Measurements from ENCODE around the gene TAF11L8.
"Not testable (repeated sequence)": the region's sequence is repeated elsewhere in the genome, so short reads cannot be mapped to it uniquely, and the experiment has no call there.

The TAF11L8 gene

GRCh38 chr5:17590860-17591259 lies at the start of gene TAF11L8:
TAF11L8 (minus strand) TSS chr5:17590960.
- H3K4me3 ChIP-seq (replicated peaks in 1 of 2; ENCODE audit: low read depth in 2 of 2, low read length in 2 of 2); DNase-seq (ENCODE audit: low read depth in 2 of 2): not testable (repeated sequence)

GRCh38 chr5:17634160-17634559 lies 43.4 kb upstream of the TAF11L8 start, which contains the start of gene TAF11L14:
TAF11L14 (plus strand) TSS chr5:17634460.
- DNase-seq (ENCODE audit: low read depth in 2 of 2): no peak
- TF ChIP-seq, protein P1, sequence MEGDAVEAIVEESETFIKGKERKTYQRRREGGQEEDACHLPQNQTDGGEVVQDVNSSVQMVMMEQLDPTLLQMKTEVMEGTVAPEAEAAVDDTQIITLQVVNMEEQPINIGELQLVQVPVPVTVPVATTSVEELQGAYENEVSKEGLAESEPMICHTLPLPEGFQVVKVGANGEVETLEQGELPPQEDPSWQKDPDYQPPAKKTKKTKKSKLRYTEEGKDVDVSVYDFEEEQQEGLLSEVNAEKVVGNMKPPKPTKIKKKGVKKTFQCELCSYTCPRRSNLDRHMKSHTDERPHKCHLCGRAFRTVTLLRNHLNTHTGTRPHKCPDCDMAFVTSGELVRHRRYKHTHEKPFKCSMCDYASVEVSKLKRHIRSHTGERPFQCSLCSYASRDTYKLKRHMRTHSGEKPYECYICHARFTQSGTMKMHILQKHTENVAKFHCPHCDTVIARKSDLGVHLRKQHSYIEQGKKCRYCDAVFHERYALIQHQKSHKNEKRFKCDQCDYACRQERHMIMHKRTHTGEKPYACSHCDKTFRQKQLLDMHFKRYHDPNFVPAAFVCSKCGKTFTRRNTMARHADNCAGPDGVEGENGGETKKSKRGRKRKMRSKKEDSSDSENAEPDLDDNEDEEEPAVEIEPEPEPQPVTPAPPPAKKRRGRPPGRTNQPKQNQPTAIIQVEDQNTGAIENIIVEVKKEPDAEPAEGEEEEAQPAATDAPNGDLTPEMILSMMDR (IDR thresholded peaks at IDR 0.05; ENCODE audit: low read depth, low read length): no peak
- no peak within 1 kb of the TSS for H3K4me3 ChIP-seq (replicated peaks in 1 of 2; ENCODE audit: low read depth in 2 of 2, low read length in 2 of 2)

DNA sequence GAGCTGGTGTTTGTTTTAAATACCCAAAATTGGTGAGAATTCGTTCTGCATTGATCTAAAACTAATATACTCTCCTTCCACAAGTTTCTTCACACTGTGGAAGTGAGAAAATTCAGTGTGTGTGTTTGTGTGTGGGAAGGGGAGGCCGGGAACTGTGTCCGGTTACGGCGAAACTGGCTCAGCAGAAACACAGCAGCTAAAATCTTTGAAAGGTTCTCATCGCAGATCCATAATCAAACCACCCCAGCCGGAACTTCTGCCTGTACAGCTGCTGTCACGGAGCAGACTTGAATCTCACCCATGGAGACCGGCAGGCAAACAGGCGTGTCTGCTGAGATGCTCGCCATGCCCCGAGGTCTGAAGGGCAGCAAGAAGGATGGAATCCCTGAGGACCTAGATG lies 41.0 kb upstream of the TAF11L8 start, which contains the start of gene TAF11L13:
Gene TAF11L13, plus strand, starts transcription at position 301 of the 400 bp plus-strand sequence.
- DNase-seq (ENCODE audit: low read depth in 2 of 2); H3K4me3 ChIP-seq (replicated peaks in 1 of 2; ENCODE audit: low read depth in 2 of 2, low read length in 2 of 2): not testable (repeated sequence)

DNA sequence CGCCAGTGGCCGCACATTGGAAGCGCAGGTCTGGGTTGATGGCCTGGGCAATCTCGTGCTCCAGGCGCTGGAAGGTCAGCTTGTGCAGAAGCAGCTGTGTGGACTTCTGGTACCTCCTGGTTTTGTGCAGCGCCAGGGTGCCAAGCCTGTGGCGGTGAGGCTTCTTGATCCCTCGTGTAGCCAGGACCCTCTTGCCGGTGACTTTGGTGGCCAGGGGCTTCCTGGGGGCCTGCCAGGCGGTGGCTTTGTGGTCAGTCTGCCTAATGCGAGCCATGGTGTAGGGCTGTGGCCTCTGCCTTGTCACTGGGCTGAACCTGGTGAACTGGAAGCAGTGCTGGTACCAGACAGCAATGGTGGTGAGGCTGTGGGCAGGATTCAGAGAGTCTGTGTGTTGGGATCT lies 34.9 kb upstream of the TAF11L8 start:
- no peak for DNase-seq (ENCODE audit: low read depth in 2 of 2)
- H3K4me3 ChIP-seq (replicated peaks in 1 of 2; ENCODE audit: low read depth in 2 of 2, low read length in 2 of 2): no peak overlapping the region
- TF ChIP-seq, protein P1 (IDR thresholded peaks at IDR 0.05; ENCODE audit: low read depth, low read length): no peak

- no peak overlapping the region for H3K4me3 ChIP-seq (replicated peaks in 1 of 2; ENCODE audit: low read depth in 2 of 2, low read length in 2 of 2)
- no peak for DNase-seq (ENCODE audit: low read depth in 2 of 2)
- TF ChIP-seq, protein P1 (IDR thresholded peaks at IDR 0.05; ENCODE audit: low read depth, low read length): no peak
Measured at GRCh38 chr5:17620627-17621026, 29.9 kb upstream of the TAF11L8 start.

- TF ChIP-seq, protein P1 (IDR thresholded peaks at IDR 0.05; ENCODE audit: low read depth, low read length): no peak
- H3K4me3 ChIP-seq (replicated peaks in 1 of 2; ENCODE audit: low read depth in 2 of 2, low read length in 2 of 2): no peak overlapping the region
- DNase-seq (ENCODE audit: low read depth in 2 of 2): no peak
Measured at GRCh38 chr5:17619354-17619753, 28.6 kb upstream of the TAF11L8 start.

GRCh38 chr5:17614872-17615605 lies 24.3 kb upstream of the TAF11L8 start:
- no peak for DNase-seq (ENCODE audit: low read depth in 2 of 2)
- TF ChIP-seq, protein P1 (IDR thresholded peaks at IDR 0.05; ENCODE audit: low read depth, low read length): no peak
- no peak overlapping the region for H3K4me3 ChIP-seq (replicated peaks in 1 of 2; ENCODE audit: low read depth in 2 of 2, low read length in 2 of 2)

DNA sequence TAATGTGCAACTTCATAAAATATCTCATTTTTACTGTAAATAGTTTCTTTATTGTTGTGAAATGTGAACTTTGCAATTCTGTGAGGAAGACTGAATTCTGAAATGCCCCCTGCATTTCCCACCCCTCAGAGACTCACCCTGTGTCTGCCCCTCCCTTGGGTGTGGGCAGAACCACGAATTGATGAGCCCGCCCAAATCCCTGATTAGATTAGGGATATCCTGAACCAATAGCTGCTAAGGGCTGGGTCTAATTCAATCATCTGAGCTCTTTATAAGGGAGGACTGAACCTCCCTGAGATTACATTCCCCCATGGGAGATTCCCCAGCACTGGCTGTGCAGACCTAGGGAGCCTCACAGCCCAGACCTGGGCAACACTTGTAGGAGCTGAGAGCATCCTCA lies 19.3 kb upstream of the TAF11L8 start, which contains the start of gene TAF11L12:
Gene TAF11L12, plus strand, starts transcription at position 301 of the 400 bp plus-strand sequence.
- DNase-seq (ENCODE audit: low read depth in 2 of 2); H3K4me3 ChIP-seq (replicated peaks in 1 of 2; ENCODE audit: low read depth in 2 of 2, low read length in 2 of 2): not testable (repeated sequence)

DNA sequence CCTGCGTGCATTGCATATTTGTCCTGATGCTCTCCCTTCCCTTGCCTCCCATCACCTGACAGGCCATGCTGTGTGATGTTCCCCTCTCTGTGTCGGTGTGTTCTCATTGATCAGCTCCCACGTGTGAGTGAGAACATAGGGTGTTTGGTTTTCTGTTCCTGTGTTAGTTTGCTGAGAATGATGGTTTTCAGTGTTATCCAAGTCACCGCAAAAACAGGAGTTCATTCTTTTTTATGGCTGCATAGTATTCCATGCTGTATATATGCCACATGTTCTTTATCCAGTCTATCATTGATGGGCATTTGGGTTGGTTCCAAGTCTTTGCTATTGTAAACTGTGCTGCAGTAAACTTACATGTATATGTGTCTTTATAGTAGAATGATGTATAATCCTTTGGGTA lies 16.7 kb upstream of the TAF11L8 start:
- not testable (repeated sequence) for DNase-seq (ENCODE audit: low read depth in 2 of 2); H3K4me3 ChIP-seq (replicated peaks in 1 of 2; ENCODE audit: low read depth in 2 of 2, low read length in 2 of 2)

Data from cardiac fibroblast (primary cell).